Endothelial cell of umbilical vein (primary cell): ENCODE results near the gene RASGEF1C. TPM values are rescaled to one million over a fixed set of nuclear protein-coding genes. Genes with fewer than 3 reads are reported as not detected.

Experiments
- BruUV-seq: library from RNA; stranded (reverse); fragments of 400-500 nt; replicated peaks from 2 replicates; lab custom pipeline; 2021; lab: Mats Ljungman, UMichigan
- CTCF ChIA-PET: fragments of 300-600, 350-600 bp; sonication (Branson Sonifier 250); formaldehyde crosslinking; loops from one replicate; lab custom pipeline; 2021; ENCODE audit warnings: antibody characterized with exemption, inconsistent platforms; lab: Charles Lee
- POLR2A ChIA-PET: fragments of 300-600, 350-600 bp; sonication (Branson Sonifier 250); formaldehyde crosslinking; loops from one replicate; lab custom pipeline; 2021; ENCODE audit warnings: antibody characterized with exemption, inconsistent platforms; lab: Charles Lee
- DNase-seq: peaks from one replicate; pipeline ENCODE4 v3.0.0-alpha.2; 2011; ENCODE audit warnings: low read depth, low spot score
- FAIRE-seq: peaks from 2 replicates; lab custom pipeline; 2011; peaks lifted over from hg19 to GRCh38; lab: Jason Lieb, UNC
- H2AFZ ChIP-seq: 2 replicates; pipeline ENCODE4 v1.6.0; 2012; ENCODE audit warnings: low read depth, low read length, control low read depth, inconsistent platforms
- H3K27ac ChIP-seq: 2 replicates; pipeline ENCODE4 v1.5.1; 2011; ENCODE audit warnings: low read depth, mild to moderate bottlenecking, control low read depth, low read length, moderate library complexity; ENCODE audit not compliant: insufficient read depth
- H3K27me3 ChIP-seq, 2 experiments: 2 replicates each; pipeline versions ENCODE4 v1.6.0 to v1.6.1; 2011; ENCODE audit warnings: low read length in 2 of 2, mixed read lengths in 1 of 2; ENCODE audit not compliant: control insufficient read depth in 2 of 2, insufficient read depth in 2 of 2
- H3K36me3 ChIP-seq, 2 experiments: 2 replicates in 1 of 2; 3 replicates in 1 of 2; pipeline ENCODE4 v1.5.1; 2011; ENCODE audit warnings: low read length in 2 of 2, mild to moderate bottlenecking in 1 of 2, moderate library complexity in 1 of 2; ENCODE audit not compliant: control insufficient read depth in 2 of 2, insufficient read depth in 2 of 2; ENCODE audit errors: extremely low read depth in 1 of 2
- H3K4me1 ChIP-seq: 3 replicates; pipeline ENCODE4 v1.5.1; 2011; ENCODE audit warnings: mild to moderate bottlenecking, low read length; ENCODE audit not compliant: control insufficient read depth, insufficient read depth; ENCODE audit errors: extremely low read depth
- H3K4me2 ChIP-seq: 2 replicates; pipeline ENCODE4 v1.6.1; 2011; ENCODE audit warnings: low read length, control low read depth, mixed read lengths; ENCODE audit not compliant: insufficient read depth
- H3K4me3 ChIP-seq, 3 experiments: fragments of 200-600 bp in 1 of 3; sonication (generic), shearing (Covaris generic) in 1 of 3; replicated peaks in 1 of 3; 2 replicates each; pipeline ENCODE4 v1.5.1; 2011 to 2016; ENCODE audit warnings: control low read depth in 3 of 3, low read length in 3 of 3, mild to moderate bottlenecking in 2 of 3, inconsistent platforms in 1 of 3, low read depth in 1 of 3, moderate library complexity in 1 of 3; ENCODE audit not compliant: insufficient read depth in 1 of 3
- H3K79me2 ChIP-seq: 2 replicates; pipeline ENCODE4 v1.6.0; 2012; ENCODE audit warnings: low read length, inconsistent platforms; ENCODE audit not compliant: control insufficient read depth, insufficient read depth
- H3K9ac ChIP-seq: replicated peaks from 2 replicates; pipeline ENCODE3; 2011; ENCODE audit warnings: low read length, control low read depth; ENCODE audit not compliant: insufficient read depth; ENCODE audit errors: extremely low read depth
- H3K9me1 ChIP-seq: replicated peaks from 3 replicates; pipeline ENCODE4 v1.6.0; 2011; ENCODE audit warnings: mild to moderate bottlenecking, low read length; ENCODE audit not compliant: control insufficient read depth, insufficient read depth; ENCODE audit errors: extremely low read depth
- H3K9me3 ChIP-seq: replicated peaks from 2 replicates; pipeline ENCODE4 v1.5.1; 2012; ENCODE audit warnings: low read length, inconsistent platforms; ENCODE audit not compliant: control insufficient read depth, insufficient read depth
- H4K20me1 ChIP-seq: replicated peaks from 2 replicates; pipeline ENCODE3; 2011; ENCODE audit warnings: mild to moderate bottlenecking, low read length; ENCODE audit not compliant: control insufficient read depth, insufficient read depth; ENCODE audit errors: extremely low read depth
- EZH2 ChIP-seq: IDR thresholded peaks from 2 replicates; pipeline ENCODE4 v1.6.1; 2012; ENCODE audit warnings: borderline replicate concordance, low read depth, mild to moderate bottlenecking, moderate library complexity, low read length, inconsistent platforms; ENCODE audit not compliant: severe bottlenecking
- FOS ChIP-seq: IDR thresholded peaks from 2 replicates; pipeline ENCODE4 v1.6.1; 2011; ENCODE audit warnings: mild to moderate bottlenecking, low read length, moderate library complexity, borderline replicate concordance; ENCODE audit not compliant: insufficient read depth
- GATA2 ChIP-seq: IDR thresholded peaks from 2 replicates; pipeline ENCODE4 v1.7.0; 2011; ENCODE audit warnings: low read depth, mild to moderate bottlenecking, moderate library complexity, mixed read lengths, low read length; ENCODE audit not compliant: insufficient read length, insufficient read depth
- JUN ChIP-seq: IDR thresholded peaks from 2 replicates; pipeline ENCODE4 v1.6.1; 2011; ENCODE audit warnings: borderline replicate concordance, low read depth; ENCODE audit not compliant: insufficient read length, insufficient read depth
- MYC ChIP-seq: IDR thresholded peaks from one replicate; pipeline ENCODE4 v1.6.1; 2011; ENCODE audit warnings: mild to moderate bottlenecking, low read depth, low read length
- POLR2A ChIP-seq: IDR thresholded peaks from 2 replicates; pipeline ENCODE4 v1.6.1; 2012; ENCODE audit warnings: low read depth, mild to moderate bottlenecking, control low read depth, low read length
- POLR2AphosphoS5 ChIP-seq: IDR thresholded peaks from 2 replicates; pipeline ENCODE4 v1.6.1; 2012; ENCODE audit warnings: low read depth, mild to moderate bottlenecking, control low read depth, low read length, moderate library complexity; ENCODE audit not compliant: insufficient read depth
- dilution Hi-C: fragments of 300-500 bp; cut with MboI; formaldehyde crosslinking; loops from one replicate; pipeline ENCODE4 v1.15.0; 2019; ENCODE audit warnings: low sequenced_read_pairs; ENCODE audit not compliant: extremely low pct_ligation_motif_present
- intact Hi-C: fragments of 100-400 bp; cut with micrococcal nuclease; formaldehyde crosslinking; loops from one replicate; pipeline ENCODE4 v1.10.0; 2022
- polyA plus RNA-seq, 4 experiments: library from polyadenylated mRNA; depleted of rRNA in 3 of 4; stranded (reverse) in 3 of 4; unstranded in 1 of 4; fragments of >200 nt; gene quantifications; 2 replicates each; pipeline versions ENCODE4 v1.2.1 to v1.2.3, GENCODE V29; 2011 to 2012; ENCODE audit warnings: missing spikeins in 1 of 4
- total RNA-seq: library from RNA; stranded (reverse); gene quantifications from 2 replicates; pipeline ENCODE4 v1.2.3, GENCODE V29; 2021
- TF ChIP-seq, protein P1 (sequence below), 2 donors: IDR thresholded peaks; 1 replicate in 1 of 2; 2 replicates in 1 of 2; pipeline ENCODE4 v1.5.1; 2011; ENCODE audit warnings: low read length in 2 of 2, mild to moderate bottlenecking in 2 of 2, moderate library complexity in 2 of 2, control low read depth in 1 of 2, inconsistent platforms in 1 of 2, low read depth in 1 of 2; ENCODE audit not compliant: insufficient read depth in 1 of 2; ENCODE audit errors: extremely low read depth in 1 of 2
- TF ChIP-seq, protein P2 (sequence below): IDR thresholded peaks from 2 replicates; pipeline ENCODE4 v1.6.1; 2011; ENCODE audit not compliant: insufficient read depth, insufficient read length

Gene RASGEF1C
- total and polyA plus RNA-seq, 2 donors (not counting 3 experiments of a cell fraction or from before 2014, with no cell fraction given) = not detected

DNA sequence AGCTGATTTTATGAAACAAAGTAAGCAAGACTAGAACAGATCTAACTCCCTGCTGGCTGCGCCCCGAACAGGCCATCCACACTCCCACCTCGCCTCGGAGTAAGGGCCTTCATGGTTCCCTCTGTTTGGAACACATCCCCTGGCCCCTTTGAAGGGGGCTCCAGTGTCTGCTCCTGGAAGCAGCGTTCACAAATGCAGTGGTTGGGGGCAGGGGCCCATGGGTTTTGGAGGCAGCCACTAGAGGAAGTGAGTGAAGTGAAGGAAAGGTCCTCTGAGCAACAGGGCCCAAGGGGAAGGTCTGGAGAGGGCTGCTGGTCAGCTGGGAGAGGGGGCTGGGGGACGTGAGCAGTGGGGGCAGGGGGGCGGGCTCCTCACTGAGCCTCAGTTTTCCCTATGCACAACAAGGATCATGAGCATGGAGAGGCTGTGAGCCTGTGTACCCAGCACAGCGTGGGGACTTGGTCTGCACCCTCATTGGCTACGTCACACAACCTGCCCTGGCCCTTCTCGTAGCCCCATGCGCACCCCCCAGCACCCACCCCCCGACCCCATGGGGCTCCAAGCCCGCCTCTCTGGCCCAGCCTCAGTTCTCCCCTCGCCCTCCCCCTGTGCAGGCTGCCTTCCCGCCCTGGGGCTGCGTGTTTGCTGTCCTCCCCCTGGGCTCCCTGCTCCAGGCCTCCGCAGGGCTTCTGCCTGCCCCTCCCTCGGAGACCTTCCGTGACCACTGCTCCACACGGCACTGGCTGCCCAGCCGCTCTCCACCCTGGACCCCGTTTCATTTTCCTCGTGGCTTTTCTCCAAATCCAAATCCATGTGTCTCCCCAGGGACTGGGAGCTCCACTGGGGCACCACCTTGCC, 39.5 kb downstream of the RASGEF1C start:
- no peaks in the 10 kb centered on the region for H3K36me3 ChIP-seq
- CTCF ChIA-PET = interaction anchor here (1.6 to 2.0 kb wide), 2 partner anchors 40 to 146 kb away, joined by 3 to 4 read pairs; partner anchors contain the start of gene RASGEF1C
- H3K4me3 ChIP-seq = no peak overlapping the region
- H3K9me1 ChIP-seq = no peaks in the 10 kb centered on the region
- H3K9ac ChIP-seq = no peak overlapping the region
- dilution Hi-C loops = no loop called here
- TF ChIP-seq GATA2 (no peak), MYC (no peak), EZH2 (no peak), FOS (no peak), POLR2A (no peak), POLR2AphosphoS5 (no peak), JUN (no peak)
- TF ChIP-seq, protein P1, sequence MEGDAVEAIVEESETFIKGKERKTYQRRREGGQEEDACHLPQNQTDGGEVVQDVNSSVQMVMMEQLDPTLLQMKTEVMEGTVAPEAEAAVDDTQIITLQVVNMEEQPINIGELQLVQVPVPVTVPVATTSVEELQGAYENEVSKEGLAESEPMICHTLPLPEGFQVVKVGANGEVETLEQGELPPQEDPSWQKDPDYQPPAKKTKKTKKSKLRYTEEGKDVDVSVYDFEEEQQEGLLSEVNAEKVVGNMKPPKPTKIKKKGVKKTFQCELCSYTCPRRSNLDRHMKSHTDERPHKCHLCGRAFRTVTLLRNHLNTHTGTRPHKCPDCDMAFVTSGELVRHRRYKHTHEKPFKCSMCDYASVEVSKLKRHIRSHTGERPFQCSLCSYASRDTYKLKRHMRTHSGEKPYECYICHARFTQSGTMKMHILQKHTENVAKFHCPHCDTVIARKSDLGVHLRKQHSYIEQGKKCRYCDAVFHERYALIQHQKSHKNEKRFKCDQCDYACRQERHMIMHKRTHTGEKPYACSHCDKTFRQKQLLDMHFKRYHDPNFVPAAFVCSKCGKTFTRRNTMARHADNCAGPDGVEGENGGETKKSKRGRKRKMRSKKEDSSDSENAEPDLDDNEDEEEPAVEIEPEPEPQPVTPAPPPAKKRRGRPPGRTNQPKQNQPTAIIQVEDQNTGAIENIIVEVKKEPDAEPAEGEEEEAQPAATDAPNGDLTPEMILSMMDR (IDR thresholded peaks at IDR 0.05; ENCODE audit: extremely low read depth in 1 of 2, insufficient read depth in 1 of 2, low read depth in 1 of 2, low read length in 2 of 2) = no peak
- TF ChIP-seq, protein P2, sequence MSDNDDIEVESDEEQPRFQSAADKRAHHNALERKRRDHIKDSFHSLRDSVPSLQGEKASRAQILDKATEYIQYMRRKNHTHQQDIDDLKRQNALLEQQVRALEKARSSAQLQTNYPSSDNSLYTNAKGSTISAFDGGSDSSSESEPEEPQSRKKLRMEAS = no peak
- no peaks in the 10 kb centered on the region for H4K20me1 ChIP-seq
- H3K79me2 ChIP-seq = no peaks in the 10 kb centered on the region
- DNase-seq (no peak), FAIRE-seq (no peak)
- no peak overlapping the region for H3K27ac ChIP-seq
- H3K27me3 ChIP-seq = no peaks in the 10 kb centered on the region
- no peak overlapping the region for H3K4me2 ChIP-seq
- no TSS peak for BruUV-seq
- intact Hi-C loops = no loop called here
- POLR2A ChIA-PET = no interaction called here
- H3K4me1 ChIP-seq = no peaks in the 10 kb centered on the region
- H3K9me3 ChIP-seq = no peaks in the 10 kb centered on the region
- H2AFZ ChIP-seq = no peak overlapping the region
